NCI-H524 treated with DMSO at 0.1 percent for 48 hours (cell line): ENCODE data around the gene GNPTG.
"Not testable (repeated sequence)": the region's sequence is repeated elsewhere in the genome, so short reads cannot be mapped to it uniquely, and the experiment has no call there.

Source experiments
- DNase-seq: peaks from one replicate; lab custom pipeline; 2025; lab: John Stamatoyannopoulos, UW

Gene GNPTG

DNA sequence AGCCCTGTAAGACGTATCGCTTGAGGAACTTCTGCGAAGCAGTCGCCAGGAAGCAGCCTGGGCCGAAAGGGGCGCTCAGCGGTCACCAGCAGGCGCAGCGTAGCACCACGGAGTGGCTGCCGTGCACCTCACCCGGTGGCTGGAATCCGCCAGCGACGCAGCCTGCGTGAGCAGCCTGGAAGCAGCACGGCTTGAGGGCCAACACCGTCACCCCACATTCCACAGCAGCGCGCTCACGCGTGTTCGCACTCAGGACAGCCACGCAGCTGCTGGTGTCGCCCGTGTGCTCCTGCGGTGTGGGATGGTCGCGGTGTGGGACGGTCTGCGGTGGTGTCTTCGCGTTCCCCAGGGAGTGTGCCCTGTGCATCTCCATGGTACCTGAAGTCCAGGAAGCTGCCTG lies 32.7 kb upstream of the GNPTG start:
- DNase-seq, result no peak

DNA sequence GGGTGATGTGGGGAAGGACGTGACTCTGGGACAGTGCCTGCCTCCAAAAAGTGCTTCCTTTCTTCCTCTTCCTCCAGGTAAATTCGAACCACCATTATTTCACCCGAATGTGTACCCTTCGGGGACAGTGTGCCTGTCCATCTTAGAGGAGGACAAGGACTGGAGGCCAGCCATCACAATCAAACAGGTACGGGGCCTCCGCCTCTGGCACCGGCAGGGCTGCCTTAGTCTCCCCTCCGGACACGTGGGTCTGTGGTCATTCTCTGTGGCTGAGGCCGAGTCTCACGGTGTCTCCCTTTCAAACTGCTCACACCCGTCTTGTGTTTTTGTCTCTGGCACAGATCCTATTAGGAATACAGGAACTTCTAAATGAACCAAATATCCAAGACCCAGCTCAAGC lies 31.6 kb upstream of the GNPTG start:
- no peak for DNase-seq

DNA sequence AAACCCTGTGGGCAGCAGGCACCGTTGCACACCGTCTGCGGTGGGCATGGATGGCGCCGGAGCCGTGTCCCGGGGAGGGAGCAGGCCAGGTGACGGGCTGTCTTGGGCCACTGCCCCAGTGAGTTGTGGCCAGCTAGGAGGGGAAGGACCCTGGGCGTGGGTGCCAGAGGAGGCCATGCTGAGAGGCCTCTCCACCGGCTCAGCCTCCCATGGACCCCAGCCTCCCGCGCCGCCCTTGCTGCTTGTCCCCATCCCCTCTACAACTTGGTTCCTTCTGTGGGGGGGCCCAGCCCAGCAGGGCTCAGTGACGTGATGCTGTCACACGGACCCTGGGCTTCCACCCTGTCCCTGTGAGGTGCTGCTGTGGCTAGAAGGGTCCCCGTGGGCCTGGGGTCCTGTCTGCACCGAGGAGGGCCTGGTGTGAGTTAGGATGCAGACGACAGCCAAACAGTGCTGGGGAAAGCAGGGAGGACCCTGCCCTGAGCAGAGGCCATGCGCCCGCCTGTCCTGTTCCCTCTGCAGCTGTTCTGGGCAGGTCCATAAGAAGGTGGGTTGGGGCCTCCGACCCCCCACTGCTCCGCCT lies 31.0 kb upstream of the GNPTG start:
- DNase-seq, result no peak

DNA sequence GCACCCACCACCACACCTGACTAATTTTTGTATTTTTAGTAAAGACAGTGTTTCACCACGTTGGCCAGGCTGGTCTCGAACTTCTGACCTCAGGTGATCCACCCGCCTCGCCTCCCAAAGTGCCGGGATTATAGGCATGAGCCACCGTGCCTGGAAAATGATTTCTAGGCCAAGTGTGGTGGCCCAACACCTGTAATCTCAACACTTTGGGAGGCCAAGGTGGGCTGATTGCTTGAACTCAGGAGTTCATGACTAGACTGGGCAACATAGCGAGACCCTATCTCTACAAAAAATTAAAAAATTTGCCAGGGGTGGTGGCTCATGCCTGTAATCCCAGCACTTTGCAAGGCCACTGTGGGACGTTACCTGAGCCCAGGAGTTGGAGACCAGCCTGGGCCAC lies 29.3 kb upstream of the GNPTG start:
- no peak for DNase-seq

DNA sequence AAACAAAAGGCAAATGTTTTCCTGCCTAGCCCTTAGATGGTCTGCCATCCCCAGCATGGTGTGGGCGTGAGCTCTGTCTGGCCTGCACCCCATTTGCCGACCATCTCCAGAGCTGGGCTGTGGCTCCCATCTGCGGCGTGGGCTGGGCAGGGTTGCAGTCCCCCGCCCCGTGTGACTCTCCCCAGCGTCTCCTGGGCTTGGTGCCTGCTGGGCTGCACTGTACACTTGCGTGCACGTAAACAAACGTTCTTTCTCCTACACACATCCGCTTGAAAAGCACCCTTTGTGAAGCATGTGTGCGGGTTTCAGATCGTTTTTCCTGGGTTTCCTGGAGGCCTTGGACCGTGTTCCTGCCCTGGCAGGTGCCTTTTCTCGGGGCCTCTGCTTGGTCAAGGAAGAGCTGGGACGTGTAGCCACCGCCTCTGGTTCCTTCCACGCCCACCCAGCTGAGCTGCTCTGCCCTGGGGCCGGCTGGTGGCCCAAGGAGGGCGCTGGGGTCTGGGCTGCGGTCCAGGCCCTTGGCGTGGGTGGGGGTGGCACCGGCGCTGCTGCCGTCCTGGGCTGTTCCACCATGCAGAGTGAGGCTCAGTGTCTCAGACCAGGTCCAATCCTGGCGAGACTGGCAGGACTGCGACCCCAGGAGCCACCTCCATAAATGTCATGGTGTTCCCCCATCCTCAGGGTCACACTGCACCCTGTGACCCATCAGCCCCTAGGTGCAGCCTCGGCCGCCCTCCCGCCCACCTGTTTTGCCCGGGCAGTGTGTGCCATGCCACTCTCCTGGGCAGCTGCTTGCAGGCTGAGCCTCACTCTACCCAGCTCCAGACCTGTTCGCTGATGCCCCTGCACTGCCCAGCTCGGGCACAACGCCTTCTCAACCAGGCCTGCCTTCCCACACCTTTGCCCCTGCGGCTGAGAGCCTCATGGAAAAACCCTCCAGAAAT lies 28.2 kb upstream of the GNPTG start:
- no peak for DNase-seq

DNA sequence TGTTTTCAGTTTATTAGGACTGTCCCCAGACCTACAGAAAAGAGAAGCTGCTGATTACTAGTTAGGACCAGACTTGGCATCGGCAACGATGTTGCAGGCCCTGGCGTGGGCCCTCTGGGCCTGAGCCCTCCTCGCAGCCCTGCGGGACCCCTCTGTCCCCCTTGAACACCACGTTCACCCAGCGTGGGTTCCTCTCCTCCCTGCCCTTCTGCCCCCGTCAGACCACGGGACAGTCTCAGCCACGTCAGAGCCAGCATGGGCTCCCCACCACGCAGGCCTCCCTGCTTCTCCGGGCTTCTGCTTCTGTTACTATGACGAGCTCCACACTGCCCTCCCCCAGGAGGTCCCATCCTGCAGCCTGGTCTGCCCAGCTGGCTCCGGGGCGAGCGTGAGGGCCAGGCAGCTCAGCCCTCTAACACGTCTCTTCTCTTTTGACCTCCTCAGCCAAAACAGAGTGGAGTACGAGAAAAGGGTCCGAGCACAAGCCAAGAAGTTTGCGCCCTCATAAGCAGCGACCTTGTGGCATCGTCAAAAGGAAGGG lies 27.4 kb upstream of the GNPTG start:
- DNase-seq, result no peak

DNA sequence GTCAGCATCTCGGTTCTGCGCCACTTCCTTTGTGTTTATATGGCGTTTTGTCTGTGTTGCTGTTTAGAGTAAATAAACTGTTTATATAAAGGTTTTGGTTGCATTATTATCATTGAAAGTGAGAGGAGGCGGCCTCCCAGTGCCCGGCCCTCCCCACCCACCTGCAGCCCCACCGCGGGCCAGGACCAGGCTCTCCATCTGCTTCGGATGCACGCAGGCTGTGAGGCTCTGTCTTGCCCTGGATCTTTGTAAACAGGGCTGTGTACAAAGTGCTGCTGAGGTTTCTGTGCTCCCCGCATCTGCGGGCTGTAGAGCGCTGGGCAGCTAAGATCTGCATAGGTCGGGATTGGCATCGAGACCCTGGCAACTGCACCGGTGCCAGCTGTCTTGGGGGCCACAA lies 26.5 kb upstream of the GNPTG start:
- no peak for DNase-seq

DNA sequence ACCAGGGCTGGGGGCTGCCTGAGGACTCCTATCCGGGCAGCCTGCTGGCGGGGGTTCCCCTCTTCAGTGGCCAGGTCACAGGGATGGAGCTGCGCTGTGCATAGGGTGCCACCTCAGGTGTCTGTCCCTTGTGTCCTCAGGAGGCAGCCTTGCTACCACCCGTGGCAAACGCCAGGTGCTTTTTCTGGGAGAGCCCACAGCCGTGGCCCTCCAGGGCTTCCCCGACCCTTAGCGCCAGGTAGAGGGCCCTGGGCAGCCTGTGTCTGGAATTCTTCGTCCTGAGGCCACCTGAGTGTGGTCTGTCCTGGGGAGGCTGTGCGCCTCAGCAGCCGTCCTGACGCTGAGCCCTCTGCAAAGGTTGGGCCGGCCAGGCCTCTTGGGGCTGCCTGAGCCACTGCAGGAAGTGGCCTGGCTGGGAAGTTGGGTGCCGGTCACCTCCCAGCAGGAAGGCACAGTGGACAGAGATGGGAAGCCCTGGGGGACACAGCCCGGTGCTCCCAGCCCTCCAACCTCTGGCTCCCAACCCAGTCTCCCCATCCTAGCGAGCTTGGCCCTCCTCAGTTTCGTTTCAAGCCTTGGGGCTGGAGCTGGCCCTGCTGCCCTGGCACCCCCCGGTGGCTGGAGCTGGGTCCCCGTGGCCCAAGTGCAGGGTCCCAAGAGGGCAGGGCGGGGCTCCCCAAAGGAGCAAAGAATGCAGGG lies 25.9 kb upstream of the GNPTG start:
- DNase-seq, result no peak

DNA sequence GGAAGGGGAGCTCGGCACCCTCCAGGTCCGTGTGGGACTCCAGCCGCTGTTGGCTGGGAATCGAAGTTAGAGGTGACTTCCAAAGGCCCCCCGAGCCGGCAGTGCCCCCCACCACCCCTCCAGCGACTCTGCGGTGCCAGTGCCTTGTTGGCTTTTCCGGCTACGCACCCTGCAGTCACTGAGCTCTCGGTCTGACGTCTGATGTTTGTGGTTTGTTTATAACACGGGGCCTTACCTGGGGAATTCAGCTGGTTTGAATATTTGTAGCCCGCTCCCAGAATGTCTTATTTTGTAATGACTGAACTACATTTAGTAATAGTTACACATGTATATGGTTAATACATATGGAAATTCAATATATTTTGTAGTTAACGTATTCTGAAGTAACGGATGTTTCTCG lies 25.3 kb upstream of the GNPTG start:
- DNase-seq, result no peak

DNA sequence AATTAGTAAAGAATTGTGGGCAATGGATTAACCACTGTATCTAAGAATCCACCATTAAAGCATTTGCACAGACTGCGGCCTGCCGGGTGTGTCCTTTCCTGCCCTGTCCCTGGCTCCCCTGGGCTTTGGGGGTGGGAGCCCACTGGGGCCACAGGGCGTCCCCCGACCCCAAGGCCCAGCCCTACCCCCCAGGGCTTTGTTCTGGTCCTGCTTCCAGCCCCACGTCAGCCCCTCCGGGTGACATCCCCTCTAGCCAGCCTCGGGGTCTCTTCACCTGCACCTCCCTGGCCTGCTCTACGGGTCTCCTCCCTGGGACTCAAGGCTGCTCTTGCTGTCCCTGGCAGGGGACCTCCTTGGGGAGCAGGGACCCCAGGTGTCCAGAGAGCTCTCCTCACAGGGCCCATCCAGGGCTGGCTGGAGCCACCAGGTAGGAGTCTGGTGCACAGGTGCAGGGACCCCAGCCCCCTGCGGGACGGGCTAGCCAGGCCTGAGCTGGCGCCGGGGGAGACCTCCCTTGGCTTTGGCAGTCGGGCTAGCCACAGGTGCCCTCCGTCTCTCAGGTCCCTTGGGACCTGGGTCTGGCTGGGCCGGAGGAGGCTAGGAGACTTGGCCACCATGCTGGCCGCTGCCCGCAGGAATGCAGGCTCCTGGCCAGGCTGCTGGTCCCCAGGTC lies 24.6 kb upstream of the GNPTG start:
- DNase-seq, result no peak

DNA sequence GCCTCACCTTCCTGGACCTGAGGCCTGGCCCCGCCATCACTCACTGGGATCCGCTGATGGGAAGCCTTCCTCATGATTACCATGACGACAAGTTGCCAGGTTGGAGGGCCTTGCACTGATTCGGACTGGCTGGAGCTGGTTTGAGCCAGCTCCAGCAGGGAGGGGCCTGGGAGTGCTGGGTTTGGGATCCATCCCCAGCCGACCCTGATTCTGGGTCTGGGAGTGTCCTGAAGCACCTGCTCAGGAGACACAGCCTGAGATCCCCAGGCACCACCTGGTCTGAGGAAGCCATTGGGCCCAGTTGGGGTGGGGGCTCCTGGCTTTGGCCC lies 24.1 kb upstream of the GNPTG start:
- DNase-seq, result no peak

DNA sequence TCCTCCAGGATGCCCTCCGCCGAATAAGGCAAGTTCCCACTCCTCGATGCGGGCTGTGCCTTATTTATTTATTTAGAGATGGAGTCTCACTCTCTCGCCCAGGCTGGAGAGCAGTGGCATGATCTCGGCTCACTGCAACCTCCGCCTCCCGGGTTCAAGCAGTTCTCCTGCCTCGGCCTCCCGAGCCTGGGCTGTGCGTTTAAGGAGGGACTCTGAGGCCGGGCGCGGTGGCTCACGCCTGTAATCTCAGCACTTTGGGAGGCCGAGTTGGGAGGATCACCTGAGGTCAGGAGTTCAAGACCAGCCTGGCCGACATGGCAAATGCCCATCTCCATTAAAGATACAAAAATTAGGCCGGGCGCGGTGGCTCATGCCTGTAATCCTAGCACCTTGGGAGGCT lies 23.6 kb upstream of the GNPTG start:
- not testable (repeated sequence) for DNase-seq

DNA sequence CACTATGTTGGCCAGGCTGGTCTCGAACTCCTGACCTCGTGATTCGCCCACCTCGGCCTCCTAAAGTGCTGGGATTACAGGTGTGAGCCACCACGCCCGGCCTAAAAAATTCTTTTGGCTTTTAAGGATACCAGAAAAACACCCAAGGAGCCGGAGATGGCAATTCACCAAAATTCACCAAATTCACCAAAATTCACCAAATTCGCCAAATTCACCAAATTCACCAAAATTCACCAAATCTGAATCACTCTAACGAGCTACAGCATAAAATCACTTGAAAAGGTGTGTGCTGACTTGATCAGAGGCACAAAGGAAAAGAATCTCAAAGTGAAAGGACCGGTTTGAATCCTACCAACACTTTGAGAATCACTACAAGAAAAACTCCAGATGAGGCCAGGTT lies 22.8 kb upstream of the GNPTG start:
- DNase-seq, result not testable (repeated sequence)

DNA sequence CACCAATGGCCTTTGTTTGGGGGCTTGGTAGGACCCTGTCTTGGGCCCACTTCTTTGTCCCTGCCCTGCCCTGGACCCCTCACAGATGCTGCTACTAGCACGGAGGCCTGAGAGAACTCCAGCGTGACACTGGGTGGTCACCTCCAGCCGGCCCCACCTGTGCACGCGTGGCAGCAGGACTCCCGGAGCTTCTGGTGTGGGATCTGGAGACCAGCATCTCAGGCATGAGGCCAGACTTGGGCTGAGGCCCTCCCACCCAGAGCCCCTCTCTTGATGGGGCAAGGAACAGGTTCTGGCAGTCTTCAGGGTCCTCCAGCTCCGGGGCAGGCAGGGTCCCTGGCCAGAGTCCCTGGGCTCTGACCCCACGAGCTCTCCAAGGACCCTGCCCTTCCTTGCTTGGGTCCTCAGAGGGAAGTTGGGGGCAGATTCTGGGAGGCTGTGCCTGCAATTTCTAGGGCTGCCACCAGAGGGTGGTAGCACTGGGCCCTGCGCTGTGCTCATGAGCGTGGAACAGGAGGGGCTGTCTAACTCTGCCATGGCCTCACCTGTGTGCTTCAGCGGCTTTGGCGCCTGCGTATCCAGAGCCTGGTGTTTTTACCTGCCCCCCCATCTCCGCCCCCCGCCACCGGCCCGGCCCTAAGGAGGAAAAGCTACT lies 21.3 kb upstream of the GNPTG start:
- DNase-seq, result no peak

DNA sequence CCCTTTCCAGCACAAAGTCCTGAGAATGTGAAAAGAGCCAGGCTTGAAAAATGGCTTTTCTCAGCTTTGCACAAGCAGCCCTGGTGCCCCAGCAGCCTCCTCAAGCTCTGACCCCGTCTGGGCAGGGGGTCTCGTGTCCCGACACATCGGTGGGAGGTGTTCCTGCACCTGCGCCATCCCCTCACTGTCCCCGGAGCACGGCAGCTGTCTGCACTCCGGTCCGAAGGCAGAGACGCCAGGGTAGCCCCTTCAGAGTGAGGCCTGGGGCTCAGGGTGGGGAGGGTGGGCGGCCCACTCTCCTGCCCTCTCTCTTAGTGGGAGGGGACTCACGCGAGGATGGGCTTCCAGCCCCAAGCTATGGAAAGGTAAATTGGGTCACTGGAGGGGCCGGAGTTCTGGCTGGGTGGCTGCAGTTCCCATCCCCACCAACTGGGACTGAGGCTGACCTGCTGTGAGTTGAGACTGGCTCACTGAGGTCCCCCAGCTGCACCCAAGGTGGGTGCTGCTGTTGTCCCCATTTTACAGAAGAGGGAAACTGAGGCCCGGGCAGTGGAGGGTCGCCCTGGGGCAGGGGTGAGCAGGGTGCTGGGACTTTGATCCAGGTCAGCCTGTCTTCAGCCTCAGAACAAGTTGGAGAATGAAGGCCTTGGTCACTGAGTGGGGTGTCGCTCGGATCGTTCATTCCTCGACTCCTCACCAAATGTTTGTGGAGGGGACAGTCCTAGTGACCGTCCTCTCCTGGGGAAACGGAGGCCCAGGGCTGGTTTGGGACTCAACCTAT lies 20.6 kb upstream of the GNPTG start:
- DNase-seq, result no peak

DNA sequence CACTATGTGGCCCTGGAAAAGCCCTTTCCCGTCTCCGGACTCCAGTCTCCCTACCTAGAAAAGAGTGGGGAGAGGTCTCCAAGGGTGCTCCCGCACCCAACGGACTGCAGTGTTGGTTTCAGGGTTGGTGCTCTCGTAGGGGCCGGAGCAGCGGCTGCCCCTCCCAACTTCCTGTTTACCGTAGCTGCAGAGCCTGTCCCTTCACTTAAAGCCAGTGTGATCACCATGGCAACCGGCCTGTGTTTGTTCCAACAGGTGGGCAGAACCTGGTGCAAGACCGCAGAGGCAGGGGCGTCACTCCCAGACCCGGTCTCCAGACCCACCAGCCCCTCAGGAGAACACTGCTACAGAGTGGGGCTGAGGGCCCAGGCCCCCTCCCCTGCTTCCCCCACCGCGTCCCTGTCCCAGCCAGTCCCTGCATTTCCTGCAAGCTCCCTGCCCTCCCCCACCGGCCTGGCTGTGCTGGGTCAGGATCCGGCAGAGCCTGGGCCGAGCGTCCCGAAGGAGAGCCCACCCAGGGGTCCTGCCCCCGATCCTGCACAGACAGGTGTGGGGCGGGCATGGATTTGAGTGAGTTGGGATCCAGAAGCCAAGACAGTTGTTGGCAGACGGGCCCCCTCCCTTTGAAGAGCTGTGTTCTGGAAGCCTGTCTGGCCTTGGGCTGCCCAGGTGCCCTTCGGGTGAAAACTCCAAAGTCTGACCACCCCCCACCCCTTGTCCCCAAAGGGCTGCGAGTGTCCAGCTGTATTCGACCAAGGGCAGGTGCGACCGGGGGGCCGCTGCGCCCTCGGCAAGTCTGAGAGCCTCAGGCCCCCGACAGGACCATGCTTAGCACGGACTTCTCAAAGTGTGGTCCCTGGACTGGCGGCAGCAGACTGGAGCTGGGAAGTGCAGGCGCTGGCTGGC lies 19.8 kb upstream of the GNPTG start:
- no peak for DNase-seq

DNA sequence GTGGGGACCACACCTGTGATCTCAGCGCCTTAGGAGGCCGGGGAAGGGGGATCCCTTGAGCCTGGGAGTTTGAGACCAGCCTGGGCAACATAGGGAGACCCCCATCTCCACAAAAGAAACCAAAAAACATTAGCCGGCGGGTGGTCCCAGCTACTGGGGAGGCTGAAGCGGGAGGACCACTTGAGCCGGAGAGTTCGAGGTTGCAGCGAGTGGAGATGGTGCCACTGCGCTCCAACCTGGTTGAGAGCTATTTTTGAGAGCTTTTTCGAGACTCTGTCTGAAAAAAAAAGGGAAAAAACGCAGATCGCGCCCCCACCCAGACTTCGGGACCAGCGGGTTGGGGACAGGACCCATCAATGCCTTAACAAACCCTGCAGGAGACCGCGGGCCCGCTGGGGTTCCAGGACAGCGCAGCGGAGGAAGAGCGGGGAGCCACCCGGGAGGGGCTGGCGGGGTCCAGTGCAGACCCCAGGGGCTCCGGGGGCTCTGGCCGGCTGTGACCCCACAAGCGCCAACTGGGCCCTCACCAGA lies 19.0 kb upstream of the GNPTG start:
- DNase-seq, result no peak

DNA sequence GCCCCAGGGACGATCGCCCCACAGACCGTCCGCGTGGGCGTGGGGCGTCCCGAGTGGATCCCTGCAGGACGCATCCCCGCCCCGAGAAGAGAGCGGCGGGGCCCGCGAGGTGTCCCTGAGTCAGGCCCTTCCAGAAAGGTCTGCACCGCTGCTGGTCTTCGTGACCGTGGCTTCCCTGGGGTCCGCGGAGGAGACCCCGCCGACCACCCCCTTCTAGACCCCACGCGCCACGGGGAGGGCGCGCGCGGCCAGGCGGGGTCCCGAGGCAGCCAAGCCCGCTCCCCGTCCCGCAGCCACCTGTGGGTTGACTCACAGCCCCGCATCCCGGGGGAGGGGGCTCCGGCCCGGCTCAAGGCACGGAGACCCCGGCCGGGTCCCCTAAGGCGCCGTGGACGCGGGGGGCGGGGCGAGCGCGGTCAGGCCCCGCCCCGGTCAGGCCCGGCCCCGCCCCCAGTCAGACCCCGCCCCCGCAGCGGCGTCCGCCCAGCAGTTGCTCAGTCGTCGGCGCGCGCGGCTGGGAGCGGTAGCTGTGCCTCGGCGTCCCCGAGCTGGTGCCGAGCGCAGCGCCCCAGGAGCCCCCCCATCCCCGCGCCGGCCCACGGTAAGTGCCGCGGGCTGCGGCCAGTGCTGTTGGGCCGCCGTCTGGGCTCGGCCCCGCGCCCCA lies 18.4 kb upstream of the GNPTG start, which contains the start of gene BAIAP3:
TSS of gene BAIAP3 (plus strand) at position 497 of the 664 bp plus-strand sequence. CDS start 4,905 bp downstream, outside the sequence.
- DNase-seq, result no peak
